Neural cell (in vitro differentiated cells): ENCODE data around the gene RIPOR2. TPM values are rescaled to one million over a fixed set of nuclear protein-coding genes. Genes with fewer than 3 reads are reported as not detected.
A peak's percentile ranks its signal among the peaks of the same experiment; 100 is the strongest.

Source experiments
- H2AFZ ChIP-seq: fragments of 200-600, 300-800 bp; sonication (generic), shearing (Covaris generic); 2 replicates; pipeline ENCODE4 v1.6.0; 2014; ENCODE audit warnings: low read depth, mild to moderate bottlenecking, antibody characterized with exemption, low read length, moderate library complexity
- H3F3A ChIP-seq: fragments of 200-600 bp; shearing (Covaris generic); 2 replicates; pipeline ENCODE4 v1.6.1; 2016; ENCODE audit warnings: mild to moderate bottlenecking, moderate library complexity, mixed read lengths, antibody characterized with exemption, low read length; ENCODE audit not compliant: insufficient read depth, poor library complexity, severe bottlenecking
- H3K27ac ChIP-seq: fragments of 200-600, 300-800 bp; sonication (generic), shearing (Covaris generic); 2 replicates; pipeline ENCODE4 v1.5.1; 2014; ENCODE audit warnings: mild to moderate bottlenecking, low read length, moderate library complexity
- H3K27me3 ChIP-seq: fragments of 300-800, 200-600 bp; sonication (generic), shearing (Covaris generic); 2 replicates; pipeline ENCODE4 v1.6.0; 2014; ENCODE audit warnings: mild to moderate bottlenecking, low read depth, low read length, moderate library complexity; ENCODE audit not compliant: insufficient read depth
- H3K36me3 ChIP-seq: fragments of 300-800, 200-600 bp; sonication (generic), shearing (Covaris generic); 2 replicates; pipeline ENCODE4 v1.5.1; 2014; ENCODE audit warnings: mild to moderate bottlenecking, antibody characterized with exemption, low read length, moderate library complexity; ENCODE audit not compliant: insufficient read depth
- H3K4me2 ChIP-seq: fragments of 300-800, 200-600 bp; sonication (generic), shearing (Covaris generic); 2 replicates; pipeline ENCODE4 v1.6.0; 2014; ENCODE audit warnings: mild to moderate bottlenecking, low read length
- H3K4me3 ChIP-seq: fragments of 300-800, 200-600 bp; sonication (generic), shearing (Covaris generic); 2 replicates; pipeline ENCODE4 v1.5.1; 2014; ENCODE audit warnings: mild to moderate bottlenecking, low read length, moderate library complexity
- H3K79me2 ChIP-seq: fragments of 200-600 bp; shearing (Covaris generic); replicated peaks from 2 replicates; pipeline ENCODE4 v1.6.0; 2014; ENCODE audit warnings: mild to moderate bottlenecking, low read length, moderate library complexity; ENCODE audit not compliant: insufficient read depth
- H3K9ac ChIP-seq: fragments of 300-800, 200-600 bp; sonication (generic), shearing (Covaris generic); 2 replicates; pipeline ENCODE4 v1.6.1; 2016; ENCODE audit warnings: mild to moderate bottlenecking, low read length, mixed read lengths
- H3K9me2 ChIP-seq: fragments of 200-600 bp; shearing (Covaris generic); 2 replicates; pipeline ENCODE4 v1.6.1; 2016; ENCODE audit warnings: mild to moderate bottlenecking, low read length, mixed read lengths; ENCODE audit not compliant: insufficient read depth
- H3K9me3 ChIP-seq: fragments of 200-600, 300-800 bp; sonication (generic), shearing (Covaris generic); 2 replicates; pipeline ENCODE4 v1.6.1; 2016; ENCODE audit warnings: mild to moderate bottlenecking, mixed run types, low read length, moderate library complexity, mixed read lengths
- H4K20me1 ChIP-seq: fragments of 200-600 bp; shearing (Covaris generic); 2 replicates; pipeline ENCODE4 v1.6.1; 2016; ENCODE audit warnings: mild to moderate bottlenecking, mixed run types; ENCODE audit not compliant: insufficient read depth
- CTCF ChIP-seq: fragments of 450-650 bp; IDR thresholded peaks from 2 replicates; pipeline ENCODE4 v1.5.1; 2014; ENCODE audit warnings: antibody characterized with exemption, mild to moderate bottlenecking, moderate library complexity; ENCODE audit not compliant: poor library complexity, severe bottlenecking
- EP300 ChIP-seq: fragments of 450-650 bp; conservative IDR thresholded peaks from 2 replicates; pipeline ENCODE4 v1.6.1; 2014; ENCODE audit warnings: antibody characterized with exemption, mild to moderate bottlenecking, moderate library complexity; ENCODE audit not compliant: poor library complexity, severe bottlenecking
- EZH2 ChIP-seq: fragments of 200-600, 300-800 bp; shearing (Covaris generic), sonication (generic); IDR thresholded peaks from 2 replicates; pipeline ENCODE4 v1.6.1; 2014; ENCODE audit warnings: antibody characterized with exemption, low read length, borderline replicate concordance, mild to moderate bottlenecking; ENCODE audit not compliant: insufficient read depth, poor library complexity, severe bottlenecking
- MXI1 ChIP-seq: fragments of 450-650 bp; conservative IDR thresholded peaks from 2 replicates; pipeline ENCODE4 v1.6.1; 2014; ENCODE audit warnings: antibody characterized with exemption, mild to moderate bottlenecking; ENCODE audit not compliant: poor library complexity, severe bottlenecking
- POLR2AphosphoS5 ChIP-seq: IDR thresholded peaks from 2 replicates; pipeline ENCODE4 v1.6.1; 2012
- RAD21 ChIP-seq: fragments of 450-650 bp; conservative IDR thresholded peaks from 2 replicates; pipeline ENCODE4 v1.6.1; 2014; ENCODE audit warnings: antibody characterized with exemption, mild to moderate bottlenecking, moderate library complexity
- REST ChIP-seq: IDR thresholded peaks from 2 replicates; pipeline ENCODE4 v1.6.1; 2012; ENCODE audit warnings: borderline replicate concordance
- SMC3 ChIP-seq: fragments of 450-650 bp; conservative IDR thresholded peaks from 2 replicates; pipeline ENCODE4 v1.6.1; 2014; ENCODE audit warnings: antibody characterized with exemption, mild to moderate bottlenecking, moderate library complexity; ENCODE audit not compliant: poor library complexity
- TAF1 ChIP-seq: IDR thresholded peaks from 2 replicates; pipeline ENCODE4 v1.6.1; 2012; ENCODE audit warnings: low read depth
- polyA plus RNA-seq: library from polyadenylated mRNA; depleted of rRNA; stranded (reverse); fragments of >200 nt; gene quantifications from 2 replicates; pipeline ENCODE4 v1.2.3, GENCODE V29; 2014

The RIPOR2 gene
- polyA plus RNA-seq, 1 donor from 2014 or later = 83.8 TPM

GRCh38 chr6:24910331-24910960, 25.3 kb downstream of the RIPOR2 start:
- no peaks in the 10 kb centered on the region for H3K27me3 ChIP-seq
- no peaks in the 10 kb centered on the region for H3K9me2 ChIP-seq
- H3K36me3 ChIP-seq = no peaks in the 10 kb centered on the region
- TF ChIP-seq CTCF (peak; percentile 51), MXI1 (peak; percentile 1), SMC3 (no peak), TAF1 (peak; percentile 10), EZH2 (no peak), EP300 (no peak), REST (peak; percentile 12), POLR2AphosphoS5 (no peak)
- H3F3A ChIP-seq = no peaks in the 10 kb centered on the region
- peak overlapping the region; percentile 82 for H3K4me3 ChIP-seq
- peak overlapping the region; percentile 98 for H3K27ac ChIP-seq
- H3K4me2 ChIP-seq = peak overlapping the region; percentile 97
- no peaks in the 10 kb centered on the region for H3K9me3 ChIP-seq
- no peaks in the 10 kb centered on the region for H4K20me1 ChIP-seq
- H3K79me2 ChIP-seq = peaks cover 69% of the 10 kb centered on the region
- H2AFZ ChIP-seq = peak overlapping the region; percentile 81
- peak overlapping the region; percentile 99 for H3K9ac ChIP-seq

GRCh38 chr6:24909241-24910216, 26.2 kb downstream of the RIPOR2 start:
- no peaks in the 10 kb centered on the region for H3K36me3 ChIP-seq
- H3K27me3 ChIP-seq = no peaks in the 10 kb centered on the region
- TF ChIP-seq SMC3 = peak; percentile 61
- no peak for TF ChIP-seq TAF1
- TF ChIP-seq REST = no peak
- peak; percentile 34 for TF ChIP-seq POLR2AphosphoS5
- no peak for TF ChIP-seq EZH2
- TF ChIP-seq EP300 = peak; percentile 14
- peak; percentile 63 for TF ChIP-seq RAD21
- TF ChIP-seq MXI1 = peak; percentile 40
- TF ChIP-seq CTCF = no peak
- H4K20me1 ChIP-seq = no peaks in the 10 kb centered on the region
- H3K9ac ChIP-seq = peak overlapping the region; percentile 99
- no peaks in the 10 kb centered on the region for H3K9me3 ChIP-seq
- peak overlapping the region; percentile 98 for H3K27ac ChIP-seq
- H3F3A ChIP-seq = no peaks in the 10 kb centered on the region
- H3K79me2 ChIP-seq = peaks cover 78% of the 10 kb centered on the region
- peak overlapping the region; percentile 82 for H3K4me3 ChIP-seq
- H3K4me2 ChIP-seq = peak overlapping the region; percentile 97
- H3K9me2 ChIP-seq = no peaks in the 10 kb centered on the region
- H2AFZ ChIP-seq = no peak overlapping the region
